ENCODE data around the gene GREM1.

DNA sequence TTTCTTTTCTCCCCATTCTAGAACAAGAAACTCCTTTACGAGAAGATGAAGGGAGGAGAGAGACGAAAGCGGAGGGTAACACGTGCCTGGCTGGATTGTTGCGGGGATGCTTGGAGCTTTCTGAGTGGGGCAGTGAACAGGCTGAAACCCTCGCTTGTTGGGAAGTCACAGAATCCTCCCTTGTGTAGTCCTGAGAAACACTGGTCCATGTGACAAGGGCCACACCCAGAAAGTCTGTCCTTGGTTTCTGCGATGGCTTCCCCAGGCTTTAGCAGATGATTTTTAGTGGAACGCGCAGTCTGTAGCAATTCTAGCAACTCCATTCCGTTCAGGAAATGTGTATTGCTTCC lies 26.1 kb upstream of the GREM1 start:
- TF ChIP-seq, protein P1, sequence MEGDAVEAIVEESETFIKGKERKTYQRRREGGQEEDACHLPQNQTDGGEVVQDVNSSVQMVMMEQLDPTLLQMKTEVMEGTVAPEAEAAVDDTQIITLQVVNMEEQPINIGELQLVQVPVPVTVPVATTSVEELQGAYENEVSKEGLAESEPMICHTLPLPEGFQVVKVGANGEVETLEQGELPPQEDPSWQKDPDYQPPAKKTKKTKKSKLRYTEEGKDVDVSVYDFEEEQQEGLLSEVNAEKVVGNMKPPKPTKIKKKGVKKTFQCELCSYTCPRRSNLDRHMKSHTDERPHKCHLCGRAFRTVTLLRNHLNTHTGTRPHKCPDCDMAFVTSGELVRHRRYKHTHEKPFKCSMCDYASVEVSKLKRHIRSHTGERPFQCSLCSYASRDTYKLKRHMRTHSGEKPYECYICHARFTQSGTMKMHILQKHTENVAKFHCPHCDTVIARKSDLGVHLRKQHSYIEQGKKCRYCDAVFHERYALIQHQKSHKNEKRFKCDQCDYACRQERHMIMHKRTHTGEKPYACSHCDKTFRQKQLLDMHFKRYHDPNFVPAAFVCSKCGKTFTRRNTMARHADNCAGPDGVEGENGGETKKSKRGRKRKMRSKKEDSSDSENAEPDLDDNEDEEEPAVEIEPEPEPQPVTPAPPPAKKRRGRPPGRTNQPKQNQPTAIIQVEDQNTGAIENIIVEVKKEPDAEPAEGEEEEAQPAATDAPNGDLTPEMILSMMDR (IDR thresholded peaks at IDR 0.05; ENCODE audit: control extremely low read depth in 1 of 3, insufficient read depth in 1 of 3, low read depth in 1 of 3, low read length in 3 of 3), result no peak
- TF ChIP-seq, protein P2, sequence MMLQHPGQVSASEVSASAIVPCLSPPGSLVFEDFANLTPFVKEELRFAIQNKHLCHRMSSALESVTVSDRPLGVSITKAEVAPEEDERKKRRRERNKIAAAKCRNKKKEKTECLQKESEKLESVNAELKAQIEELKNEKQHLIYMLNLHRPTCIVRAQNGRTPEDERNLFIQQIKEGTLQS (IDR thresholded peaks at IDR 0.05; ENCODE audit: insufficient read depth, low read depth, low read length), result no peak
- no peak for TF ChIP-seq POLR2A (IDR thresholded peaks at IDR 0.05; ENCODE audit: control extremely low read depth in 1 of 2, low read depth in 2 of 2, low read length in 2 of 2)
- TF ChIP-seq MAFK (IDR thresholded peaks at IDR 0.05; ENCODE audit: low read depth, low read length), result no peak

Data from H1 (cell line).